GM12892 (cell line): ENCODE data around the gene OR3A1. TPM values are rescaled to one million over a fixed set of nuclear protein-coding genes. Genes with fewer than 3 reads are reported as not detected.
"Not testable (repeated sequence)": the region's sequence is repeated elsewhere in the genome, so short reads cannot be mapped to it uniquely, and the experiment has no call there.

Experiments used
- DNase-seq: peaks from one replicate; pipeline ENCODE4 v3.0.0; 2011; ENCODE audit not compliant: insufficient read length
- FAIRE-seq: peaks from 2 replicates; lab custom pipeline; 2011; peaks lifted over from hg19 to GRCh38; lab: Jason Lieb, UNC
- POLR2A ChIP-seq: IDR thresholded peaks from 2 replicates; pipeline ENCODE4 v1.6.1; 2011; ENCODE audit warnings: low read depth, low read length, control low read depth
- POLR2AphosphoS5 ChIP-seq: IDR thresholded peaks from 2 replicates; pipeline ENCODE4 v1.6.1; 2011; ENCODE audit warnings: low read depth, low read length, control low read depth
- TAF1 ChIP-seq: IDR thresholded peaks from 2 replicates; pipeline ENCODE4 v1.6.1; 2011; ENCODE audit warnings: low read depth, mild to moderate bottlenecking, control low read depth, low read length, borderline replicate concordance
- polyA plus RNA-seq: library from polyadenylated mRNA; unstranded; fragments of >200 nt; gene quantifications from one replicate; pipeline ENCODE4 v1.2.1, GENCODE V29; 2012; ENCODE audit warnings: missing spikeins, inconsistent platforms; ENCODE audit not compliant: missing spikeins

OR3A1 gene
- polyA plus RNA-seq = not detected

GRCh38 chr17:3298260-3298659 lies at the start of gene OR3A1:
Gene OR3A1 (minus strand): TSS chr17:3298360. CDS start chr17:3292582, 5,778 bp downstream.
- TF ChIP-seq POLR2AphosphoS5 (no peak), TAF1 (no peak), POLR2A (no peak)
- FAIRE-seq = no peak
- DNase-seq = no peak

GRCh38 chr17:3342782-3343181 lies 44.6 kb upstream of the OR3A1 start:
- DNase-seq, FAIRE-seq: not testable (repeated sequence)

GRCh38 chr17:3335876-3336275 lies 37.7 kb upstream of the OR3A1 start:
- TF ChIP-seq TAF1 = no peak
- no peak for TF ChIP-seq POLR2AphosphoS5
- TF ChIP-seq POLR2A = no peak
- no peak for DNase-seq
- FAIRE-seq = no peak

- DNase-seq (no peak), FAIRE-seq (no peak)
- TF ChIP-seq POLR2A = no peak
- TF ChIP-seq TAF1 = no peak
- TF ChIP-seq POLR2AphosphoS5 = no peak
These were observed 20.2 kb upstream of the OR3A1 start for GRCh38 chr17:3318336-3318735.

- FAIRE-seq = no peak
- no peak for DNase-seq
- no peak for TF ChIP-seq POLR2A
- no peak for TF ChIP-seq POLR2AphosphoS5
- TF ChIP-seq TAF1 = no peak
These were observed 18.7 kb upstream of the OR3A1 start for GRCh38 chr17:3316836-3317235.

- FAIRE-seq = no peak
- TF ChIP-seq POLR2AphosphoS5 (no peak), TAF1 (no peak), POLR2A (no peak)
- no peak for DNase-seq
These were observed 10.4 kb upstream of the OR3A1 start for GRCh38 chr17:3308603-3309002.

GRCh38 chr17:3295632-3296031 lies 2.5 kb downstream of the OR3A1 start:
- no peak for FAIRE-seq

GRCh38 chr17:3293548-3293947 lies 4.6 kb downstream of the OR3A1 start:
- DNase-seq, FAIRE-seq: not testable (repeated sequence)

More at GRCh38 chr17:3295632-3296031, 2.5 kb downstream of the OR3A1 start:
- DNase-seq = no peak
- TF ChIP-seq POLR2AphosphoS5 (no peak), POLR2A (no peak), TAF1 (no peak)

GRCh38 chr17:3282901-3283300 lies 15.3 kb downstream of the OR3A1 start:
- DNase-seq (no peak), FAIRE-seq (no peak)
- TF ChIP-seq POLR2AphosphoS5 (no peak), POLR2A (no peak), TAF1 (no peak)

- FAIRE-seq = no peak
- DNase-seq = no peak
- TF ChIP-seq POLR2AphosphoS5 (no peak), TAF1 (no peak), POLR2A (no peak)
These were observed 22.0 kb downstream of the OR3A1 start for GRCh38 chr17:3276126-3276525.

- DNase-seq = no peak
- FAIRE-seq = no peak
- TF ChIP-seq TAF1 (no peak), POLR2A (no peak)
These were observed 26.9 kb downstream of the OR3A1 start for GRCh38 chr17:3271072-3271848.

- FAIRE-seq (no peak), DNase-seq (no peak)
- no peak for TF ChIP-seq POLR2AphosphoS5
- no peak for TF ChIP-seq TAF1
- TF ChIP-seq POLR2A = no peak
These were observed 37.6 kb downstream of the OR3A1 start for GRCh38 chr17:3260600-3260999.

GRCh38 chr17:3260163-3260562 lies 38.0 kb downstream of the OR3A1 start:
- no peak for TF ChIP-seq POLR2AphosphoS5
- TF ChIP-seq TAF1 = no peak
- TF ChIP-seq POLR2A = no peak
- FAIRE-seq (no peak), DNase-seq (no peak)
